NOMO-1 (cell line): ENCODE results near the gene UBE2QL1.

ENCODE experiments used
- DNase-seq, 2 experiments: peaks; one replicate each; lab custom pipeline; 2025; ENCODE audit not compliant: unreplicated experiment in 2 of 2; lab: John Stamatoyannopoulos, UW

The UBE2QL1 gene, protein sequence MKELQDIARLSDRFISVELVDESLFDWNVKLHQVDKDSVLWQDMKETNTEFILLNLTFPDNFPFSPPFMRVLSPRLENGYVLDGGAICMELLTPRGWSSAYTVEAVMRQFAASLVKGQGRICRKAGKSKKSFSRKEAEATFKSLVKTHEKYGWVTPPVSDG

DNA sequence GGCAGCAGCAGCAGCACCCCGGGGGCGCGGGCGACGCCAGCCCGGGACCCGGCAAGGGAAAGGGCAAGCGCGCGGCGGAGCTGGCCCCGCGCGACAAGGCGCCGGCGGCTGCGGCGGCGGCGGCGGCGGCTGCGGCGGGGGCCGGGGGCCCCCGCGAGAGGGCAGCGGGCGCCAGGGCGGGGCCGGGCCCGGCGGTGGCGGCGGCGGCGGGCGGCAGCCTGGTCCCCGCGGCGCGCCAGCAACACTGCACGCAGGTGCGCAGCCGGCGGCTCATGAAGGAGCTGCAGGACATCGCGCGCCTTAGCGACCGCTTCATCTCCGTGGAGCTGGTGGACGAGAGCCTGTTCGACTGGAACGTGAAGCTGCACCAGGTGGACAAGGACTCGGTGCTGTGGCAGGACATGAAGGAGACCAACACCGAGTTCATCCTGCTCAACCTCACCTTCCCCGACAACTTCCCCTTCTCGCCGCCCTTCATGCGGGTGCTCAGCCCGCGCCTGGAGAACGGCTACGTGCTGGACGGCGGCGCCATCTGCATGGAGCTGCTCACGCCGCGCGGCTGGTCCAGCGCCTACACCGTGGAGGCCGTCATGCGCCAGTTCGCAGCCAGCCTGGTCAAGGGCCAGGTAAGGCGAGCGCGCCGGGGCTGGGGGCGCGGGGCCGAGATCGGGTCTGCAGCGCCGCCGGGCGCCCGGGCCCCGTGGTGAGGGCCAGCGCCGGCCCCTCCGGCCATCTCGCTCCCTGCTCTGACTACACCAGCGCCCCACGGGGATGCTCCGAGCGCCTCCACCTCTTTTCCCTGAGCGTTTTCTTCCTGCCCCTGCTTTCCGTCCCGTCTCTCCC is at the start of gene UBE2QL1:
UBE2QL1 (plus strand) TSS at position 238 of the 843 bp plus-strand sequence; CDS start at position 273, 35 bp downstream.
- DNase-seq, result no peak

DNA sequence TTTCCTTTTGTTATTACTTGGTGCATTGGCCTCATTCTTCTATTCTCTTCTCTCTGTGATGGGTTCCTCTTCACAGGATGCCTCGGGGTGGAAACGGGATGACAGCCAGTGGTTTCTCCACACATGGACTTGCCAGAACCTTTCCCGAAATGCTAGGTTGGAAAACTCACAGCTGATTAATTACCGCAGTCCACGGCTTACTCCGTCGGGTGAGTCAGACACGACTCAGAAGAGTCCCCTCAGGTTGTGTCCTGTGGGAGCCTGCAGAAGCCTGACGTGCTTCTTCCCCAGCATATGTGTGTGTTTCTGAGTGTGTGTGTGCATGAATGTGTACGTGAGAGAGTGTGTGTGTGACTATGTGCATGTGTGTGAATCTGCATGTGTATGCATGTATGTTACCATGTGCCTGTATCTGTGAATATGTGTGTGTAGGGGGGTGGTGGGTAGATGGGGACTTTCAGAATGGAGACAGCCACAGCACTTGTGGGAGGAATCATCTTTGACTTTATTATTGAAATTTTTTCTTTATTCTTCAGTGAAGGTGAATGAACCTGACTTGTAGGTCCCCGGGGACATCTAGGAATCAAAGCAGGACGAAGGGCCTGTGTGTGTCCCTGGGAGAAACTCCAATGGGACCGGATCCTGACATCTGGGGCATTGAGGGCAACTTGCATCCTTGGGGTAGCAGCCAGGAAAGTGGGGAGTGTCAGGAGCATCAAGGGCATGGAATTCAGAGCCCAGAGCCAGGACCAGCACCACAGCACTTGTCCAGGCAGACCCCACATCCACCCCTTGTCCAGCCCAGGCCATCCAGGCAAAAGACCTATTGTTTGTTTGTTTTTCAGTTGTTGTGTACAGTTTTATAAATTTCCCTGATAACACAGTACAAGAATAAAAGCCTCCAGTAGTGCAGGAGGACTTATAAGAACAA is 48.4 kb upstream of the UBE2QL1 start:
- no peak for DNase-seq

DNA sequence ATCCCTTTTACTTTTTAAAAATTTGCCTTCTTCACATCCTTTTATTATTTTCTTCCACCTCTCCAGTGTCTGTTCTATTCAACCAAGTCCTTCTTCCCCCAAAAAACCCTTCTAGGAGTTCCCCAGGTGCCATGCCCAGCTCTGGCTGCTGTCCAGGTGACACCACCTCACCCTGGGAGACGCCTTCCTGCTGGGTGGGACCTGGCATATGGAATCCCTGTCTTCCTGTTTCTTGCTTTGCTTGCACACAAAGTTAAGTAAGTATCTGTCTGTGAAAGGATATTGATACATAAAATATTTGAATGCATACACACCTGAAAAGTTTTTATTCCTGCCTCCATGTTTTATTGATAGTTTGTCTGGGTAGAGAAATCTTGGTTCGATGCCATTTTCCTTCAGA is 47.2 kb upstream of the UBE2QL1 start:
- DNase-seq, result no peak

DNA sequence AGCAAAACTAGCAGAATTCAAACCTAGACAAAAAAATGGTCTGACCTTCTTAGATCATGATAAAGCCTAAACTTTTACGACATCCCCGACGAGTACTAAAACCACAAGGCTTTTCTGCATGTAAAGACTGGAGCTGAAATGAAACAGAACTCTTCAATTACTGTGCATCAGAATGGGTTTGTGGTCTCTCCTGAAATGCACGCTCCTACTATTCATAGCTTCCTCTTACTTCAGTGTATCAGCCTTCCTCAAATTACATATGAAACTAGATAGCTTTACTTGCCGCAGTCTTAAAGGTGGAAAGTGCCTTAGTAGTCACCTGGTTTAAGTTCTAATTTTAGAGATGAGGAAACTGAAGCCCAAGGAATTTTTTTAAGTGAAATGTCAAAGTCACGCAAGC is 45.7 kb upstream of the UBE2QL1 start:
- DNase-seq, result peak; percentile 69 to 85

DNA sequence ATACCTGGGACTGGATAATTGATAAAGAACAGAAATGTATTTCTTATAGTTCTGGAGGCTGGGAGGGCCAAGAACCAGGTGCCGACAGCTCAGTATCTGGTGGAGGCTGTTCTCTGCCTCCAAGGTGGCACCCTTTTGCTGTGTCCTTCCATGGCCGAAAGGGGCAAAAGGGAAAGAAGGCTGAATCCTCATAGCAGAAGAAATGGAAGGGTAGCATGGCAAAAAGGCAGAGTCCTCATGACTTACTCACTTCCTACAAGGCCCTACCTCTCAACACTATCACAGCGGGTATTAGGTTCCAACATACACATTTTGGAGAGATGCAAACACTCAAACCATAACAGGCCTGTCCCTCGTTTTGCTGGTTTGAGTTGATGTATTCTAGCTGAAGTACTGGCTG is 45.2 kb upstream of the UBE2QL1 start:
- DNase-seq, result no peak

DNA sequence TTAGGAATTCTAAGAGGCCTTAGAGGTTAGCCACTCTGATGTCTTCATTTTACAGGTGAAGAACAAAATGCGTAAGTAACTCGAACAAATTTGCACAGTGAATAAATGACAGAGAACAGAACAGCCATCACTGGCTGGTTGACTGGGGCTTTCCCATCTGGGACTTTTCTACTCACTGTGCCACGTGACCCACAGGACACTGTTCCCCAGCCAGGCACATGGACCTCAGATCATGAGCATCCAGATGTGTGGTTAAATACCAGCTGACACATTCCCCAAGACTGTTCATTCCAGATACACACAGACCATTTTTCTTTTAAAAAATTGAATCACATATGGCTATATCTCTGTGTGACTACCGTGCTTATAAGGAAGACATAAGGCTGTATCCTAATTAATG is 44.5 kb upstream of the UBE2QL1 start:
- no peak for DNase-seq

DNA sequence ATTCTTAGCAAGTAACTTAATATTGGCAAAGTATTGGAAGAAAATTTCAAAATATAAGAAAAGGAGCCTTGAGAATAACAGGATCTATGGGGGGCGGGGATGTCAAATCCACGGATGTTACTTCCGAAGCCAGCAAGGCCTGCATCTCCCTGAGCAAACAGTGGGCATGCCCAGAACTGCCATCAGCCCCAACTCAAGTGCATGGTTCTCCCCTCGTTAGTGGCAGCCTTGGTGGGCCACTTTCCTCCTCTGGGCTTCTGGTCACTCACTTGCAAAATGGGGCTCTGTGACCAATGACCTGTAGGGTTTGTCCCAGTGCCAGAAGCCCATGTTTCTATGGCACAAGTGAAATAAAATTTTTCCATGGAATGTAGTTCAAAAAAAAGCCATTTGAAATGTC is 43.1 kb upstream of the UBE2QL1 start:
- no peak for DNase-seq

DNA sequence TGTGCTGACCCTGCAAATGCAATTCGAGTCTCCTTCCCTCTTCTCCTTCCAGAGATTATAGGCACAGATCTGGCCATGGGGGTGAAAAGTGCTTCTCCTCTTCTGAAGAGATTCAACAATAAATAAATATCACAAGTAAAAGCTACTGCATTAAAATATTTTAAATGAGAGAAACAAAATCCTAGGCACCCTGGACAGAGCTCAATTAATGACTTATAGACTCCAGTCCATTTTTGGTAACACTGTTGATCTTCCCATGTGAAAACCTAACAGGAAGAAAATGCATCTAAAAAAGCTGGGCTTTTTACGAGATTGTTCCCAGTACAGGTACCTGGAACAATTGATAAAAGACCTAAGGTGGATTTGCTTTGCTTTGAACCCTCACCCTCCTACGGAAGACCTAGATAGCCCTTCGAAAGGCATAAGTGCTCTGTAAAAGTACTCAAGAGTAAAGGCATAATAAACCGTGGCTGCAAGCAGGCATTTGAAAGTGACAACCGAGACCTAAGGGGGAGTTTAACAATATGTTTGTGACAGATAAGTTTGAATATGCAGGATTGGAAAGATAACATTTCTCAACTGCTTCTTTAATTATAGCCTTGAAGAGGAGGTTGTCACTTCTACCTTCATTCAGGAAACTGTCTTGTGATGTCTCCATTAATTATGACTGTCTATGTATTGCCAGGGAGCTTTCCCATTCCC is 41.0 kb upstream of the UBE2QL1 start:
- no peak for DNase-seq

DNA sequence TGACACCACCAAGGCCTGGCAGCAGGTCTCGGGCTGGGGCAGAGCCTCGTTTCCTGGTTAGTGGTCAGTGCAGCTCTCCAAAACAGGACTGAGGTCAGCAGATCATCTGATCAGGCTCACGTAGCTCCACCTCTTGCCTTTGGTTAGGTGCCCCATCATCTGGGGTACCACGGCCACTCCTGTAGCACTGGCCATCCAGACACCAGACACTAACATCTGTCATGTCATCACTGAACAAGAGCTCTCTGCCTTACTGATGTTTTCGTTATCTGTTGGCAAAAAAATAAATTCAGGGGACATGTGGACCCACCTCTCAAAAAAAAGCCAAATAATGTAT is 40.4 kb upstream of the UBE2QL1 start:
- DNase-seq, result no peak

DNA sequence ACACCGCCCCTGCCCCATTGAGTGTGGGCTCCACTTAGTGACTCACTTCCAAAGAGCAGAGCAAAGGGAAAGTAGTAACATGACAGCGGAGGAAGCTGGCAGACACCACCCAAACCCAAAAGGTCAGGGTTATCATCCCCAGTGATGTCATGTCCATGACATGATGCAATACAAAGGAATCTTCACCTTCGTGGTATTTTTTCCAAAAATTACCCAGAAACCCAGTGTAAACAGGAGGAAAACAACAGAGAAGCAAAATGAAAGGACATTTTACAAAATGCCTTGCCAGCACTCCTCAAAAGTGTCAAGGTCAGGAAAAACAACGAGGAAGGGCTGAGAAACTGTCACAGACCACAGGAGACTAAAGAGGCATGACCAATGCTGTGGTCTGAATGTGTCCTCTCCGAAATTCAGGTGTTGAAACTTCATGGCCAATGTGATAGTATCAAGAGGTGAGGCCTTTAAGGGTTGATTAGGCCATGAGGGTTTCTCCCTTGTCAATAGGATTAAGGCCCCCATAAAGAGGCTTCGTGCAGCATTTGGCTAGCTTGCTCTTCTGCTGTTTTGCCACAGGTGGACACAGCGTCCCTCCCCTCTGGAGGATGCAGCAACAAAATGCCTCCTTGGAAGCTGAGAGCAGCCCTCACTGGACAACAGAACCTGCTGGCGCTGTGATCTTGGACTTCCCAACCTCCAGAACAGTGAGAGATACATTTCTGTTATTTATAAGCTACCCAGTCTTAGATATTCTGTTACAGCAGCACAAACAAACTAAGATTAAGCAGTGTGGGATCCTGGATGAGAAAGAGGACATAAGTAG is 39.8 kb upstream of the UBE2QL1 start:
- DNase-seq, result no peak

DNA sequence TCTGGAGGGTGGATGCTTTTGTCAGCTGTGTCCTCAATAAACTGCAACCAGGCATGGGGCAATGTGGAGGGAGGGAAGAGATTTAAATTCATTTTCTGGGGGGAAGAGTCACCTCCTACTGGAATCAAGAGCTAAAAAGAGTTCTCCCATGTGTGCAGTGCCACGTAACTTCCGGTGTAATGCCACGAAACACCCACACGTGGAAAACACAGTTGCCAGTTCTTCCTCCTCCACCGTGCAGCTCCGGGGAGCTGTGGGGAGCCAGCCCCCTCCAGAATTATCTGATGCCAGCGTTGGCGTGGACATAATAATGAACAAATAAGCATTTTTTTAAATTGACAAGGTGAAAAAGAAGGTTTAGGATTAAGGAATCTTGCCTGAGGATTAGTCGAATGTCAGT is 38.2 kb upstream of the UBE2QL1 start:
- DNase-seq, result no peak

DNA sequence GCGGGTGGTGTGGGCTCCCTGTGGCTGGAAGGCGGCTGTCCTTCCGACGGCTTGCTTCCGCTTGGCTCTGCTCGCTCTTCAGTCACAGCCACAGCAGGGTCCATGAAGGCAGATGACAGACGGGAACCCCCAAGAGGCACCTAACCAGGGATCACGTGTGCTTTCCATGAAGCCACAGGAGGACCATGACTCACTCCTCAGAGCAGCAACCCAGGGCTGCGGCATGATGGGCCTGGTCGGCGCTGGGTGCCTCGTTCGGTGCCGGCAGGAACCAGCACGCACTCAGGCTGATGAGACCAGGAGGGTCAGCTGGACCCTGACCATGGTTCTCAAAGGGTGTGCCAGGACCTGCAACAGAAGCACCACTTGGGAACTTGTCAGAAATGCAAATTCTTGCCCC is 37.5 kb upstream of the UBE2QL1 start:
- DNase-seq, result no peak

DNA sequence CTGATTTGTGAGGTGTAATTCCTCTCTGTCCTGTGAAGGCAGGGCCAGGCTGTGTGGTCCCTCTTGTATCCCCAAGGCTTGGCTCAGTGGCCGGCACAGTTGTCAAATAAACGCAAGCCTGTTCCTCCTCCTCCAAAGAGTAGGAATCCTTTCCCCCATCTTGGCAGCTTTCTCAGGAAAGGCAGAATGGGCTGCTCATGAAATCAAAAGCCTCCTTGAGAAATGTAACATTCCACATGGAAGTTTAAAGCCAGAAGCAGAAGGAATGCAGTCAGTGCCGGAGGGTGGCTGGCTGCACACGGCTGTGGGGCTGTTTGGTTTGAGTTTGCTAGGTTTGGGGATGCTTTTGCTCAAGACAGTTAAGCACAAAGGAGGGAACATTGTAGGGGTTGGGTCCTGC is 35.8 kb upstream of the UBE2QL1 start:
- no peak for DNase-seq

DNA sequence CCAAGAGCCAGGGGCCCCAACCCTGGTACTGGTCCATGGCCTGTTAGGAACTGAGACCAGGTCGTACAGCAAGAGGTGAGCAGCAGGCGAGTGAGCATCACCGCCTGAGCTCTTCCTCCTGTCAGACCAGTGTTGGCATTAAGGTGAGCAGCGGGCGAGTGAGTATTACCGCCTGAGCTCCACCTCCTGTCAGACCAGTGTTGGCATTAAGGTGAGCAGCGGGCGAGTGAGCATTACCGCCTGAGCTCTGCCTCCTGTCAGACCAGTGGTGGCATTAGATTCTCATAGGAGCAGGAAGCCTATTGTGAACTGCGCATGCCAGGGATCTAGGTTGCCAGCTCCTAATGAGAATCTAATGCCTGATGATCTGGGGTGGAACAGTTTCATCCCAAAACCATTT is 31.0 kb upstream of the UBE2QL1 start:
- no peak for DNase-seq

DNA sequence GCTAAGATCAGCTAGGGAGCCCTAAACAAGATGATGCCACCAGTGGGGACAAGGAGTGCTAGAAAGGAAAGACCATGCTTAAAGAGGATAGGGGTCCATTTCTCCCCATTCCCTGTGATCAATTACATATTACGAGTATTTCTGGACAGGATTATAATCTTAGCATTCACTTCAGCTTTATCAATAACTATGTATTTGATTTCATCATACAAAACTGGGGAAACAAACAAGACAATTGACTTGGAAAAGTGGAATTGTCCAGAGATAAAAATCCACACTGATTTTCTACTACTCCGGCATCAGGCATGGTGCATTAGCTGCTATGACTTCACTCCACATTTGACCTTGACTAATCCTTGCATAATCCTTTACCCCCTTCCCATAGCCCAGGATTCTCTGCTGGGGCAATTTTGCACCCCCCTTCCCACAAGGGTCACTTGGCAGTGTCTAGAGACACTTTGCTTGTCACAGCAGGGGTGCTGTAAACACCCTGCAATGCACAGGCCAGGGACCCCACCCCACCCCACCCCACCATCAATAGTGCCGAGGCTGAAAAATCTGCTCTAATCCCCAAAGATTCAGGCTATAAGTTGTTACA is 29.9 kb upstream of the UBE2QL1 start:
- DNase-seq, result no peak

DNA sequence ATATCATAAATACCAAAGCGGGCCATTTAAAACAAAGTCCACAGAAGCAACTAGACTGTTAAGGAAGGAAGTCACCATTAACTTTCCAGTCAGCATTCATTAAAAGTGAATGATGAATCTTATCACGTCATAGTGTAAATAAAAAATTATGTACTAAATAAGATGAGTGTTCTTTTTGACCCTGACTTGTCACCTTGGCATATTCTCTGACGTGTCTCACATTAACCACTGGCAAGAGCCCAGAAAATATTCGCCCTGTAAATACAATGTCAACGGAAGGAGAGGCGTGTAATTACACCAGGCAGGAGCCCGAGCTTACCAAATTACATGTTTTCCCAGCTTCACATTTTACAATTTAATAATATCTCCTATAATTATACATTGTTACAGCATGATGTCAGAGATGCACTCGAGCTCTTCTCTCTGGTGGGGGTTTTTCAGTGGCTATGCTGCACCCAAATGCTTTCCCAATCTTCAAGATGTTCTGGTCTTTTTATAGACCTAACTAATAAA is 29.3 kb upstream of the UBE2QL1 start:
- DNase-seq, result no peak

DNA sequence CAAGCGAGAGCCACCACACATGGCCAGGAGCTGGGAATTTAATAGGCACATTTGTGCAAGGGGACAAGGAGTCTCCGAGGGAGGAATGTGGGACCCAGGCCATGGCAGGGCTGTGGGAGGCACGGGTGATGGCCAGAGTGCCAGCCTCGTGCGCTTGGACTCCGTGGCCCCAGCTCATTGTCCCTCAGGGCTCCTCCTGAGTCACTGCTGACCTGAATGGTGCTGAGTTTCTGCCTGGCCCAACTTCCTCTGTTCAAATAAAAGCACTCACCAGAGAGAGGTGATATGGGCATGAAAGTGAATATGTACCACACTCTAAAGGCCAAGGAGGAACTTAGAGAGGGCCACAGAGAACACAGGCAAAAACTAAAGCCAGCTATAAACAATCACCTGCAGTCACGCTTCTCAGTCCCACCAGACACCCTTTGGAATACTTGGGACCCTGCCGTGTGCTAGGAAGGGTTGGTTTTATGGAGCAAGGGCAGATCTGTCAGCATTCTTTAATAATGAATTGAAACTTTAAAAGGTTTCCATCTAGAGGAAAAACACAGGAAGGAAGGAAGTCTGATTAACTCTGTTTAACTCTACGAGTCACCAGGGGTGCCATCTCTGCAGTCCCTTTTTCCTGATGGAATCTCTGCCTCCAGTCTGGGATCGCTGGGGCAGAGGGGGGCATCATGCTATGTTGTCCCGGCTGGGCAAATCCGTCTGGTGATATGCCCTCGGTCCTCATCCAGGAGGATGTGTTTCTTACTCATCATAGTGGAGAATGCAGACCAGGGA is 25.1 kb upstream of the UBE2QL1 start:
- DNase-seq, result no peak

DNA sequence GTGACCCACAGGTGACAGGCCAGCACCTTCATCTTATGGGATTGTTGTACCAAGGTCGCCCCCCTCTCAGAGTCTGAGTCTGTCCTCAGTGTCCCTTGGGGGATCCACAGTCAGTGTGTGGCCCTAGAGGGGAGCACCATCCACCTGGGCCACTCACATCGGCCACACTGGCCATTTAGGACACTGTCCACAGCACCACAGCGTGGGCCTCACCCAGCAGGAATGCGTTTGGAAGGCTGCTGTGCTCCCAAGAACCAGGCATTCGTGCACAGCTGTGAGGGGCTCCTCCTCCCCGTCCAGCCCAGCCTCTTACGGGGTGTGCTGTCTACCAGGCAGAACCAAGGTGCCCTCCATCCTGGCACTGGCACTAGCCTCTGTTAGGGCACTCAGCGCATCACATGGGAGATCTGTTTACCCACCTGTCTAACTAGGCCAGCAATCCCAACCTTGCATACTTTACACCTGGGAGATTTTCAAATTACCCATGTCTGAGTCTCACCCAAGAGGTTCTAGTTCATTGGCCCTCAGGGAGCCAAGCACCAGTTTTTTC is 24.5 kb upstream of the UBE2QL1 start:
- no peak for DNase-seq
